SIG-M5 treated with dmso at 0.1 percent for 504 hours (cell line): ENCODE results near the gene PARD3B.

Source experiments
- DNase-seq: peaks from one replicate; lab custom pipeline; 2025; ENCODE audit not compliant: unreplicated experiment; lab: John Stamatoyannopoulos, UW

The PARD3B gene

GRCh38 chr2:204880928-204881327 lies 335.7 kb downstream of the PARD3B start:
- no peak for DNase-seq

- DNase-seq = no peak
Observed at GRCh38 chr2:204881655-204882054, 336.4 kb downstream of the PARD3B start.

GRCh38 chr2:204885747-204886146 lies 340.5 kb downstream of the PARD3B start:
- DNase-seq = no peak

- no peak for DNase-seq
Observed at GRCh38 chr2:204886713-204887112, 341.4 kb downstream of the PARD3B start.

GRCh38 chr2:204888222-204888621 lies 342.9 kb downstream of the PARD3B start:
- no peak for DNase-seq

GRCh38 chr2:204890680-204891079 lies 345.4 kb downstream of the PARD3B start:
- DNase-seq = no peak

- DNase-seq = no peak
Observed at GRCh38 chr2:204891739-204892138, 346.5 kb downstream of the PARD3B start.

GRCh38 chr2:204892506-204893255 lies 347.4 kb downstream of the PARD3B start:
- DNase-seq = no peak

GRCh38 chr2:204896146-204896545 lies 350.9 kb downstream of the PARD3B start:
- no peak for DNase-seq

GRCh38 chr2:204897561-204897960 lies 352.3 kb downstream of the PARD3B start:
- DNase-seq = no peak

GRCh38 chr2:204898928-204899640 lies 353.8 kb downstream of the PARD3B start:
- DNase-seq = no peak

GRCh38 chr2:204899983-204900382 lies 354.7 kb downstream of the PARD3B start:
- DNase-seq = no peak

- DNase-seq = no peak
Observed at GRCh38 chr2:204900487-204900886, 355.2 kb downstream of the PARD3B start.

- no peak for DNase-seq
Observed at GRCh38 chr2:204900910-204901309, 355.6 kb downstream of the PARD3B start.

GRCh38 chr2:204901591-204901990 lies 356.3 kb downstream of the PARD3B start:
- DNase-seq = no peak

GRCh38 chr2:204909791-204910190 lies 364.5 kb downstream of the PARD3B start:
- DNase-seq = no peak

GRCh38 chr2:204913312-204913711 lies 368.0 kb downstream of the PARD3B start:
- no peak for DNase-seq

GRCh38 chr2:204913854-204914464 lies 368.7 kb downstream of the PARD3B start:
- no peak for DNase-seq

- no peak for DNase-seq
Observed at GRCh38 chr2:204914708-204915107, 369.4 kb downstream of the PARD3B start.

GRCh38 chr2:204917089-204917701 lies 371.9 kb downstream of the PARD3B start:
- DNase-seq = no peak

- DNase-seq = no peak
Observed at GRCh38 chr2:204920776-204921175, 375.5 kb downstream of the PARD3B start.

GRCh38 chr2:204923957-204924356 lies 378.7 kb downstream of the PARD3B start:
- DNase-seq = no peak
